ENCODE measurements around the gene KRT3. TPM values are rescaled to one million over a fixed set of nuclear protein-coding genes. Genes with fewer than 3 reads are reported as not detected.

KRT3 gene
- total and polyA plus RNA-seq, 4 donors: not detected

- Histone ChIP-seq H3K27me3 (ENCODE audit: control insufficient read depth in 4 of 4, insufficient read depth in 4 of 4, low read length in 3 of 4) (no peaks in the 10 kb centered on the region), H3K36me3 (ENCODE audit: control insufficient read depth in 4 of 4, insufficient read depth in 3 of 4, low read depth in 1 of 4, low read length in 3 of 4) (no peaks in the 10 kb centered on the region), H3K9me3 (ENCODE audit: control insufficient read depth in 4 of 4, low read length in 3 of 4) (no peaks in the 10 kb centered on the region), H3K4me3 (ENCODE audit: low read depth in 1 of 3, low read length in 3 of 3) (no peak overlapping the region), H3K27ac (ENCODE audit: low read depth in 1 of 2, low read length in 2 of 2) (no peak overlapping the region), H3K9ac (ENCODE audit: low read depth in 1 of 2, low read length in 2 of 2) (no peak overlapping the region), H3K4me1 (ENCODE audit: control insufficient read depth in 4 of 4, insufficient read depth in 4 of 4, low read length in 3 of 4) (no peaks in the 10 kb centered on the region)
- DNase-seq (ENCODE audit: low spot score): no peak
- WGBS: 80% methylated on average over 1 of the region's 1 CpG
- TF ChIP-seq RAD21 (IDR thresholded peaks at IDR 0.05) (no peak), HNF4G (IDR thresholded peaks at IDR 0.05) (no peak), JUND (IDR thresholded peaks at IDR 0.05) (no peak)
These were observed 4.5 kb upstream of the KRT3 start for GRCh38 chr12:52800259-52800917.

- no peaks in the 10 kb centered on the region for H3K36me3 ChIP-seq (ENCODE audit: control insufficient read depth in 4 of 4, insufficient read depth in 3 of 4, low read depth in 1 of 4, low read length in 3 of 4)
- no peak overlapping the region for H3K9ac ChIP-seq (ENCODE audit: low read depth in 1 of 2, low read length in 2 of 2)
- no peak overlapping the region for H3K4me3 ChIP-seq (ENCODE audit: low read depth in 1 of 3, low read length in 3 of 3)
- no peak overlapping the region for H3K27ac ChIP-seq (ENCODE audit: low read depth in 1 of 2, low read length in 2 of 2)
- no peaks in the 10 kb centered on the region for H3K27me3 ChIP-seq (ENCODE audit: control insufficient read depth in 4 of 4, insufficient read depth in 4 of 4, low read length in 3 of 4)
- no peaks in the 10 kb centered on the region for H3K9me3 ChIP-seq (ENCODE audit: control insufficient read depth in 4 of 4, low read length in 3 of 4)
- H3K4me1 ChIP-seq (ENCODE audit: control insufficient read depth in 4 of 4, insufficient read depth in 4 of 4, low read length in 3 of 4): no peaks in the 10 kb centered on the region
- 81% methylated on average over 5 of the region's 5 CpGs for WGBS
- TF ChIP-seq CTCF (IDR thresholded peaks at IDR 0.05; ENCODE audit: low read depth, low read length, missing input control): no peak
- TF ChIP-seq REST (IDR thresholded peaks at IDR 0.05): no peak
- no peak for TF ChIP-seq SP1 (IDR thresholded peaks at IDR 0.05)
- TF ChIP-seq EGR1 (IDR thresholded peaks at IDR 0.05; ENCODE audit: low read depth in 2 of 2): no peak
- TF ChIP-seq JUND (IDR thresholded peaks at IDR 0.05): no peak
- no peak for DNase-seq (ENCODE audit: low spot score)
These were observed 3.7 kb upstream of the KRT3 start for GRCh38 chr12:52799505-52800211.

GRCh38 chr12:52798671-52799504 is 3.0 kb upstream of the KRT3 start:
- no peaks in the 10 kb centered on the region for H3K36me3 ChIP-seq (ENCODE audit: control insufficient read depth in 4 of 4, insufficient read depth in 3 of 4, low read depth in 1 of 4, low read length in 3 of 4)
- no peak overlapping the region for H3K27ac ChIP-seq (ENCODE audit: low read depth in 1 of 2, low read length in 2 of 2)
- no peak overlapping the region for H3K9ac ChIP-seq (ENCODE audit: low read depth in 1 of 2, low read length in 2 of 2)
- H3K9me3 ChIP-seq (ENCODE audit: control insufficient read depth in 4 of 4, low read length in 3 of 4): no peaks in the 10 kb centered on the region
- no peak overlapping the region for H3K4me3 ChIP-seq (ENCODE audit: low read depth in 1 of 3, low read length in 3 of 3)
- 58% methylated on average over 7 of the region's 7 CpGs for WGBS
- H3K27me3 ChIP-seq (ENCODE audit: control insufficient read depth in 4 of 4, insufficient read depth in 4 of 4, low read length in 3 of 4): no peaks in the 10 kb centered on the region
- no peaks in the 10 kb centered on the region for H3K4me1 ChIP-seq (ENCODE audit: control insufficient read depth in 4 of 4, insufficient read depth in 4 of 4, low read length in 3 of 4)
- DNase-seq (ENCODE audit: low spot score): no peak
- no peak for TF ChIP-seq JUND (IDR thresholded peaks at IDR 0.05)
- no peak for TF ChIP-seq CTCF (IDR thresholded peaks at IDR 0.05; ENCODE audit: low read depth, low read length, missing input control)
- no peak for TF ChIP-seq EGR1 (IDR thresholded peaks at IDR 0.05; ENCODE audit: low read depth in 2 of 2)
- no peak for TF ChIP-seq ZBTB33 (IDR thresholded peaks at IDR 0.05)
- no peak for TF ChIP-seq REST (IDR thresholded peaks at IDR 0.05)
- TF ChIP-seq NR2F2 (IDR thresholded peaks at IDR 0.05): no peak

All from liver (tissue), 9 donors.